K562 treated with DMSO at 1 percent for 48 hours (cell line): Measurements from ENCODE around the gene ELAPOR1. TPM values are rescaled to one million over a fixed set of nuclear protein-coding genes. Genes with fewer than 3 reads are reported as not detected.

Source experiments
- total RNA-seq: library from RNA; unstranded; fragments of 300-600 nt; gene quantifications from 2 replicates; pipeline ENCODE4 v1.2.3, GENCODE V29; 2022; ENCODE audit warnings: low replicate concordance; ENCODE audit errors: extremely low read depth

ELAPOR1 gene
- total RNA-seq, result not detected in 2 replicates

GRCh38 chr1:109113590-109114341 lies at the start of gene ELAPOR1:
Gene ELAPOR1, plus strand, starts transcription at chr1:109114115. Its CDS starts 69 bp downstream, at chr1:109114184.

GRCh38 chr1:109075531-109076490 lies 38.1 kb upstream of the ELAPOR1 start, which contains the start of gene TAF13:
Gene TAF13, minus strand, starts transcription at chr1:109076003. Its CDS starts 56 bp downstream, at chr1:109075947.

GRCh38 chr1:109090196-109091077 lies 23.5 kb upstream of the ELAPOR1 start, which contains the start of gene TMEM167B:
Gene TMEM167B, plus strand, starts transcription at chr1:109090764. Its CDS starts 109 bp downstream, at chr1:109090873.

Other genes starting within 250 kb of the ELAPOR1 start
- not detected in 2 replicates for gene GPSM2, start 237.1 kb upstream of the ELAPOR1 start, total RNA-seq
- not detected in 2 replicates for gene CLCC1, start 150.6 kb upstream of the ELAPOR1 start, total RNA-seq
- not detected in 2 replicates for gene WDR47, start 72.0 kb upstream of the ELAPOR1 start, total RNA-seq
- gene TAF13, start 38.1 kb upstream of the ELAPOR1 start, total RNA-seq, result not detected in 2 replicates
- gene TMEM167B, start 23.4 kb upstream of the ELAPOR1 start, total RNA-seq, result not detected in 2 replicates
- 288 TPM in 1 of 2 replicates, not detected in the other for gene SARS1, start 99.8 kb downstream of the ELAPOR1 start, total RNA-seq
- not detected in 2 replicates for gene CELSR2, start 135.4 kb downstream of the ELAPOR1 start, total RNA-seq
- not detected in 2 replicates for gene PSRC1, start 169.0 kb downstream of the ELAPOR1 start, total RNA-seq
- not detected in 2 replicates for gene MYBPHL, start 192.9 kb downstream of the ELAPOR1 start, total RNA-seq